ENCODE results near the gene MDFIC2.
"Not testable (repeated sequence)": the region's sequence is repeated elsewhere in the genome, so short reads cannot be mapped to it uniquely, and the experiment has no call there.

The MDFIC2 gene

DNA sequence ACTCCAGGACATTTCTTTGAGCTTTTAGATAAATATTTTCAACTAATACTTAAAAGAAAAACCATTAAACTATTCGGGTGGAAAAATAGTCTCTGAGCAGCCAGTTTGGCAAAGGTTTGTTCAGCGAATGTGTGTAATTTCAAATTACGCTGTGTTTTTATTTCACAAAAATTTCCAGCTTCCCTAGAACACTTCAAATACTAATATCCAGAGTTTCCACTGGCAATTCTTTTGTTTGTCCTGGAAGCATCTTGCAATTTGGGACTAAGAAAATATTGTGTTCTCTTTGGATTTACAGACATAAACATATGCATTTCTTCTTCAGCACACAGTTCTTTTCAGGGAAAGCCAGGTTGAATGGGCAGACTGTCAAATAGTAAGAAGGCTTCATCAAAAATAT, 61.9 kb downstream of the MDFIC2 start:
- no peak for DNase-seq

DNA sequence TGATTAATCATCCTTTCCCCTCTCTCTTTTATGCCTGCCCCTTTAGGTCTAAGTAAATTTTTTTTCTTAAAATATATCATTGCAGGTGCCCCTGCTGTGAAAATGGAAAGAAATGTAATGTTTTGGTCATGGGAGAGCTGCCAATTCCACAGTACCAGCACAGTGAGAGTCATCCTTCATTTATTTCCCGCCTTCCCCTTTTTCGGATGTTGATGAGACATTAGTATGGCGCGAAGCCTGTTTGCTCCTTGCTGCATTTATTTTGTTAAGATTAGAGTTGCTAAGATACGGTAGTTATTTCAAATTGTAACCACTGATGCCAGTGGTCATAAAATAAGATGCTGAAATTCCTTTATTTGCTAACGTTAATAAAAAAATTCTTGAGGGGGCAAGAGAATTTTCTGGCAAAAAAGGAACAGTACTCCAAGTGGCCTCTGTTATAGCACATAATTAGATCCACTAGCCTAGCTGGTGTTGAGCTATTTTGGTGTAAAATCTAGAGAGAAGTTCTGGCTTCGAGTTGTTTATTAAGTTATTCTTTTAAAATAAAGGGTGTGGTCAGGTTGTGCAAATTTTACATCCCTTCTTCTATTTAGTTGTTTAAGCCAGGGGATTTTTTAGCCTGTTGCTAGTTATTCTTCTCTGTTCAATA, 62.8 kb downstream of the MDFIC2 start:
- DNase-seq: no peak

DNA sequence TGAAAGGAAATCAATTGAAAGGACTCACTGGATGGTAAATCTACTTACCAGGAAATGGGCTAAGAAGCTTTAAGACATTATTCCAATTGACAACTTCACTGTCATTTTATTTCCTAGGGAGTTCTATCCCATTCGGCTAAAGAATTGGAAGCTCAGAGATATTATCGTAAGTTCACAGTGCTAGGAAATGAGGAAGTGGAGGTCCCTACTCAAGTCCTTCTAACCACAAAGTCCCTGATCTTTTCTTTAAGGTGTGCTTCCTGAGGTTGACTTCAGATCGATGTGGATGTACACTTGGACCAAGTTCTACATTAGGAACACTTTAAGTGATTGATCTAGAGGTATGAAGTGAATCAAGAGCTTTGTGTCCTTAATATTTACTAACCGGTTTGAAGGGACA, 63.6 kb downstream of the MDFIC2 start:
- DNase-seq: no peak

DNA sequence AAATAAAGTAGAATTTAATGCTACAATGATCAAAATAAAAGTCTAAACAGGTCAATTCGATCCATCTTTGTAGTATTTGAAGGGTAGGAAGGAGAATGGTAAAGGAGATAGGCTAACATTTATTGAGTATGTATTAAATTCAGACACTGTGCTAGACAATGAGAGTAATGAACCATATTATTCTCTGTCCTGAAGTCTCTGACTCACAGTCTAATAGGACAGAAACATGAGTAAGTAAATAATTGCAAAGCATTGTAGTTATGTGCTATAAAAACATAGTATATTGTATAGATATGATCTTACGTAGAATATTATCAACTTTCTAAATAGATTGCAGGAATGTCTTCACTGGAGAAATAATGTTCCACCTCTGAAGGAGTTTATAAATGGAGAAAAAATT, 64.5 kb downstream of the MDFIC2 start:
- DNase-seq: no peak

DNA sequence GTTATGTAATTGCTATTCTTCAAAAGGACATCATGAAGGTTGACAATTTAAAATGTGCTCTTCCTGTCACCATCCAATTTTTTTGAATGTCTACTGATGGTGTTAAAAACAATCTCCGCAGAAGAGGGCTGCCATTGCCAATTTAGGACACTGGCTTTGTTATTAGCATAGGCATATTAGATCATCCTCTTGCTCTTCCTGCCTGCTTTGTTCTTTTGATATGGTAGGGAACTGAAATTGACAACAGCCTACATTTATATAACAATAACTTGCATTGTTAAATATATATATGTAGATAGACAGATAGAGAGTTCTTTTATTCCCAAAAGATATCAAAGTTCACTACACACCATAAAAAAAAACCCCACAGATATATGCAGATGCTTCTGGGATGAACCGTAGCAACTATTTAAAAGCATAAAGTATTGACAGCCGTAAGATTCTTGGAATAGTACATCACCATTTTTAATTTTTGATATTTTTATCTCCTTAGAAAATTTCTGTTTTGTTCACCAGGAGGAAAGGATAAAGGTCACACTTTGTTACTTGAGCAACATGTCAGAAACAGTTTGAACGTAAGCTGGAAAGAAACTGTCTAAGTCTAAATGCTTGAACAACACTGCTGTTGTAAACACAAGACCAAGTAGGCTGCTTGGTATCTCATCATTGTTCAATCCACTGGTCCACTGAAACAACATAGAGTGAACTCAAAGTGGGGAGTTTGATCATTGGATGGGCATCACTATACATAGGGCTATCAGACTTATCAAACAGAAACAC, 66.5 kb downstream of the MDFIC2 start:
- no peak for DNase-seq

DNA sequence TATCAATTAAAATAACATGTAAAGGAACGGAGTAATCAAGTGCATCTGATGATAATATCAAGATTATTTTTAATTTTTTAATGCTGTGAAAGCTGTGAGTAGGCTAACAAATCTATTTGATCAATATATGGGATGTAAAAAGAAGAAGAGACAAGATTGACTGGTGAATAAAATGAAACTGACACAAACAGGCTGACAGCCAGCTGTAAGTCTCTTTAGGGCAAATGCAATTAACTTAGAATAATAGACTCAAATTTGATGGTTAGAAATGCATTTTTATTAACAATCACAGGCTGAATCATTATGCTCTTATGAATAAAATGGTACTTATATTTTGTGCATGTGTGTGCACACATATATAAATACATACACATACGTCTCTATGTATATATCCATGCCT, 68.0 kb downstream of the MDFIC2 start:
- no peak for DNase-seq

DNA sequence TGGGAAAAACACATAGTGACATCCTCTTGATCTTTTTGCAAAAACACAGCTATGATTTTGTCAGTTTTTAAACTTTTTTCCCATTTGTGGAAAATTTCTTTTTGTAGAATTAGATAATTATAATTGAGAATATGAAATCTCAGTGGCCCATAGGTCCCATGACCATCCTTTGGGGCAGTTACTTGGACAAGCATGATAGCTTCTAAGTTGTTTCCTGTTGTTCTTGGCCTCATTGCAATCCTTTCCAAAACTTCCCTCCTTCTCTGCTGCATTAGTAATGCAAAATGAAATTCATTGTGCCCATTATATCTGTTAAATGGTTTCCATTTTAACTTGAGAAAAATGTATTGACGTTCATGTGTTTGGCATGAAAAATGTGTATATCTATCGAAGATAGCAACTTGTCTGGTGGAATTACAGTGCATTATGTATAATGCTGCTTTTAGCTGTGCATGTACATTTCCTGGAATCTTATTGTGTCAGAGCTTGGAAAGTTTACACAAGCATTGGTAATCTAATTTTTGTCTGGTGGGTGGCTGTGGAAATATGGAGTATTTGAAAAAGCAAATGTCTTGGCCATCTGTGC, 70.0 kb downstream of the MDFIC2 start:
- no peak for DNase-seq

DNA sequence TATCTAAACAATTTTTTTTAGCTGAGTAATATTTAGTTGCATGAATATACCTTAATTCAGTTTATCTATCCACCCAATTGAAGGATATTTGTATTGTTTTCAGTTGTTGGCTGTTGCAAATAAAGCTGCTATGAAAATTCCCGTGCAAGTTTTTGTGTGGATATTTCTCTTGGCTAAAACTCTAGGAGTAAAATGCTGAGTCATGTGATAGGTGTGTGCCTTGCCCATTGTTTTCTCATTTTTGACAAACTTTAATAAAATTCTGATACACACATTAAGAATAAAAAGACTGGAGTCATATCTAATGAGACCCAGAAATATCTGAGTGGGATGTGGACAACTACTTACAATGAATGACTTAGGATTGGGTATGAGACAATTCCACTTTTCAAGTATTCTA, 78.6 kb downstream of the MDFIC2 start:
- no peak for DNase-seq

DNA sequence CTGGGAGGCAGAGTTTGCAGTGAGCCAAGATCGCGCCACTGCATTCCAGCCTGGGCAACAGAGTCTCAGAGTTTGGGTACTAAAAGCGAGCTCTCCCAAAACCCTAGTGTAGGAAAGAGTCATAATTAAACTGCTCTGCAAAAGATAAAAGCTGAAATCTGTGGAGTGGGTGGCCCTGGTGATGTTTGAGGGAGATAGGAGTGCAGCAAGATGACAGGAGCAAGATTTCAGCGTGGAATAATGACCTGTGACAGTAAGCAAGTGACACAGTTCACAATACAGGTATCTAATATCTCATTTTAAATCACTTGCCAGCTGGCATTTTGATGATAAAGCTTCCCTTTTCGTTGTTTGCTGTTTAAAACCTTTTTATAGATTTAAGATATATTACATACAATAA, 79.3 kb downstream of the MDFIC2 start:
- DNase-seq: no peak

DNA sequence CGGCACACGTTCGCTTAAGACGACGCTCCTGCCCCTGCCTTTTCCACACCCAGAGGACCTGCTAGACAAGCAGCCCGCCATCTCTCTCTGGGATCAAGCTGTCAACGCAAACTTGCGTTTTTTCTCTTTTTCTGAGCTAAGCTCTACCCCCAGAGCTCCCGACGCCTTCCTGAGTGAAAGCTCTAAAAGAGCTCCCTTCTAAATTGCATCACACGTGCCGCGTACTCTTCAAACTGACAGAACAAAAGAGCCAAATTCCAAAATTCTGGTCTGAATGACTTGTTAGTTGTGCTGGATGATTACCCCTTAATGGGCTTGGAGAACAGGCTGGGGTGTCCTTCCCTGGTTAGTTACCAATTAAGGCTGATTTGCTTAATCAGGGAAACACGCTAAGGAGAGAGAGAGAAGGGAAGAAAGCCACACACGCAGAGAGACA, 81.2 kb downstream of the MDFIC2 start:
- DNase-seq: no peak

DNA sequence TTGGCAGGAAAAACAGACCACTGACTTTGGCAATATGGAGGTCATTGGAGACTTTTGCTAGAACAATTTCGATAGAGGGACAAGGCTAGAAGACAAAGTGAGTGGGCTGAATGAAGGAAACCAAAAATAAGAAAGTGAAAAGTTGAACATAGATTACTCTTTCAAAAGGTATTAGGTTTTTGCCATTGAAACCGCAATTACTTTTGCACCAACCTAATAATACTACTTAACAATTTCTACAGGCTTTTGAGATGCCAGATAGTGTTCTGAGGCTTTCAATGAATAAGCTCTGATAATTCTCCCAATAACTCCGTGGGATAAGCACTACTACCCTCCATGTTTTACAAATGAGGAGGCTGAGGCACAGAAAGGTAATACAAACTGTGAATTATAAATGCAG, 85.0 kb downstream of the MDFIC2 start:
- DNase-seq: no peak

DNA sequence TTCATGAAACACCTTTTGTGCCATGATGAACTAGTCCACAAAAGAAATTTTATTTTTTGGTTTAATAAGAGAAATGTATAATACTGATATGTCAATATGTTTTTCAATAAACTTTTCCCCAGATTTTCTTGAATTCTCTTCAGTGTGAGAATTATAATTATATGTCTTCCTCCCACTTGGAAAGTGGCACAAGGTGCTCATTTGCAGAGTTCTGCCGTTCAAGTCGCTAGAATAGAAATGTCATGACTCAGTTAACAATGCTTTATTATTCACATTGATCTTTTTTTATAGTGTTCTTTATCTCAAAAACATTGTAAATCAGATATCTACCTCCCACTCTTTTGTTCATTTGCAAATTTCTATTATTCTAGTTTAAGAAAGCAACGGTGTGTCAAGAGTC, 87.3 kb downstream of the MDFIC2 start:
- no peak for DNase-seq

DNA sequence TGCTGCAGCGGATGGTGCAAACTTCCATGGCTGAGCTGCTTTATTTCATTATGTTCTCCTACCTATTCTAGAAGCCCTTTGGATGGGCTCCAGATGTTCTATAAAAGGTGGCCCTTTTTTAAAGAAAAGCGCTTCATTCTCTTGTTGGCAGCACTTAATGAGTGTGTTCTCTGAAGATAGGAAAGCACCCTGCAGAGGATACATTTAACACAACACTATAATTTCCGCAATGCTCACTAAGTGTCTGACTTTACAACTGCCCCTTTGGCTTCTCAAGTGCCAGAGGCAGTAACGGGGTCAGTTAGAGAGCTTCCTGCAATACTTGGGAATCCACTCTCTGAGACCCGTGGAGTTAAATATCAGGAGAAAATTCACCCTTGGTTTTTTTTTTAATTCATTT, 88.1 kb downstream of the MDFIC2 start:
- no peak for DNase-seq

DNA sequence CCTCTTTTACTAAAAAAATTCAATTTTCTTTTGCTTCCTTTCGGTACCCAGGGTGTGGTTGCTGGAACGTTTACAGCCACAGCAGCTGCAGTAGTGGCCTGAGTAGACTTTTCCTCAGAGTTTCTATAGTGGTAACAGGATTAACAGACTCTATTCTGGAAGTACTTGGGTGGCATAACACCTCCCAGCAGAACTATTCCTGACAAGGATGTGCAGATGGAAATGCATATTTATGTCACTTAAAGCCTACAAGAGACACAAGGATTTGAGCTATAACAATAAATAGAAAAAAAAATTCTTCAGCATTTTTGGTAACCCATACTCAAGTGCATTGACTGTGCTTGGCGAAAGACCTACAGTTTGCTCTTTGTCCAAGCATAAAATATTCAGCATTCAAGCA, 94.0 kb downstream of the MDFIC2 start:
- no peak for DNase-seq

DNA sequence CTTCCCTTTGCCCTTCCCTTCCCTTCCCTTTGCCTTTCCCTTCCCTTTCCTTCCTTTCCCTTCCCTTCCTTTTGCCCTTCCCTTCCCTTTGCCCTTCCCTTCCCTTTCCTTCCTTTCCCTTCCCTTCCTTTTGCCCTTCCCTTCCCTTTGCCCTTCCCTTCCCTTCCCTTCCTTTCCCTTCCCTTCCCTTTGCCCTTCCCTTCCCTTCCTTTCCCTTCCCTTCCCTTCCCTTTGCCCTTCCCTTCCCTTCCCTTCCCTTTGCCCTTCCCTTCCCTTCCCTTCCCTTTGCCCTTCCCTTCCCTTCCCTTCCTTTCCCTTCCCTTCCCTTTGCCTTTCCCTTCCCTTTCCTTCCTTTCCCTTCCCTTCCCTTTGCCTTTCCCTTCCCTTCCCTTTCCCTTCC, 101.2 kb downstream of the MDFIC2 start:
- DNase-seq: not testable (repeated sequence)

DNA sequence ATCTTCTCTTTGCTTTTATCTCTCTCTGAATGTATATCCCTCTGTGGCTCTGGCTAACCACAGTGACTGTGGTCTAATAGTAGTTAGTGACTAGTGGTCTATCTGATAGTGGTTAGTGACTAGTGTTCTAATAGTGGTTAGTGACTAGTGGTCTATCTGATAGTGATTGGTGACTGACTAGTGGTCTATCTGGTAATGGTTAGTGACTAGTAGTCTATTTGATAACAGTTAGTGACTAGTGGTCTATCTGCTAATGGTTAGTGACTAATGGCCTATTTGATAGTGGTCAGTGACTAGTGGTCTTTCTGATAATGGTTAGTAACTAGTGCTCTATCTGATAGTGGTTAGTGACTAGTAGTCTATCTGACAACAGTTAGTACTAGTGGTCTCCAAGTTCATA, 110.5 kb downstream of the MDFIC2 start:
- DNase-seq: no peak

DNA sequence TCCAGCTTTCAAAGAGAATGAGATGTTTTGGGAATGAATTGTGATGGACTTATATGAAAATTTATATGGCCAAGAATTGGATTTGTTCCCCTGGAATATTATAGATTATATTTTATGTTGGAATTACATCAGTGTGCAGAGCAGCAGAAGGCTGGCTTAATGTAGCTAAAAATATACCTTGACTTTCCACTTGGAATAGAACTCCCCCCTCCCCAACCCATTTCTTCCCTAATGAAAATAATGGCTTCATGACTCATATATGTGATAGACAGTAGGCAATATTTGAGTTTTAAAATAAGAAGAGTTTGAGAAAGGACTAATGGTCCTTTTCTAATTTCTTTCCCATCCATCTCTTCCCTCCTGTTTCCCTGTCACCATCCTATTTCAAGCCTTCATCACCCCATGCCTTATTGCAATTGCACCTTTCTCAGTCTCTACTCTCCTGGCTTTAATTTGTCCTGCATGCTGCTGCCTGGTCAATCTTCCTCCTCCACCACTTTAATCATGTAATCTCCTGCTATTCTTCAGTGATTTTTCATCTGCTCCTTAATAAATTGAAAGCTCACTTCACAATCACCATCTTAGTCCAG, 122.5 kb downstream of the MDFIC2 start:
- DNase-seq: no peak

DNA sequence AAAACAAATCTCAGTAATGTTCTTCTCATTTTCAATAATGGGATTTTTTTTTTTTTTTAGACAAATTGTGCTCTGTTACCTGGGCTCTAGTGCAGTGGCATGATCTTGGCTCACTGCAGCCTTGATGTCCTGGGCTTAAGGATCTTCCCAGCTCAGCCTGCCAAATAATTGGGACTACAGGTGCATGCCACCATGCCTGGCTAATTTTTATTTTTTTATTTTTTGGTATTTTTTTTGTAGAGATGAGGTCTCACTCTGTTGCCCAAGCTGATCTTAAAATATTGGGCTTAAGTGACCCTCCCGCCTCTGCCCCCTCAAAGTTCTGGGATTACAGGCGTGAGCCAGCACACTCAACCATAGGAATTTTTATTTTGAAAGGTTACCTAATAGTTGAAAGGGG, 126.2 kb downstream of the MDFIC2 start:
- DNase-seq: no peak

DNA sequence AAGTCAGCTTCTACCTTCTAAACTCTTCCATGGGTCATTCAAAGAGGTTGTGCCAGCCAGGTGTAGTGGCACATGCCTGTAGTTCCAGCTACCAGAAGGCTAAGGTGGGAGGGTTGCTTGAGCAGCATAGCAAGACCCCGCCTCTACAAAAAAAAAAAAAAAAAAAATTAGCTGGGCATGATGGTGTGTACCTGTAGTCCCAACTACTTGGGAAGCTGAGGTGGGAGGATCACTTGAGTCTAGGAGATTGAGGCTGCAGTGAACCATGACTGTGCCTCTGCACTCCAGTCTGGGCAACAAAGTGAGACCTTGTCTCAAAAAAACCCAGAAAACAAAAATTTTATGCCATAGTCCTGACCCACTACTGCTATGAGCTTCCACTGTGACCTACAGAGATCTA, 126.8 kb downstream of the MDFIC2 start:
- DNase-seq: no peak

DNA sequence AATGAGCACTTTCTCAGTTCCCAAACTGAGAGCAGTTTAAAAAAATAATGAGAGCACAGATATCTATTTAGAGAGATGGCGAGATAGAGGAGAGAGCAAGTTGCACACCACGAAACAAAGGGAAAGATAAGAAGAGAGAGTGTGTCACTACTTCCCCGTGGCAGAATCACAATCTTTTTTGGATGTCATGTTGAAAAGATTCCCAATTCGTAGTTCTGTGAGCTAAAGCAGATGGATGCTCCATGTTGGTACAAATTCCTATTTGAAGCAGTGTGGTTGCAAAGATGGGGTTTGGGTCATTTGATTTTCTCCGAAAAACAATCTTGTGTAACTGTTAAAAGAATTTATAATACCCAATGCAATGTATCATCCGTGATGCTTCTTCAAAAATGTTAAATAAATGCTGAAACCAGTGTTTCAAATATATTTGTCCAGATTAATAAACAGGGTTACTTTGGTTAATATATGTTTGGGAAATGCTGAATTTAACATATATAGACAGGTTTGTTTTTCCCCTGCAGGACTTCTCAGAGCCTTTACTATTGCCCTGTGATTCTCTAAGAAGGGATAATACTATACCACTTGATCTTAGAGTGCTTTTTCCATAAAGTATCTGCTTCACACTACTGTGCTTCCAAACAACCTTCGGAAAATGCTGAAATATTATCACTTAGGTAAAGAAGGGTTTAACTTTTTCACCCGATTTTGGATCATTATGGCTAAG, 128.5 kb downstream of the MDFIC2 start:
- no peak for DNase-seq

DNA sequence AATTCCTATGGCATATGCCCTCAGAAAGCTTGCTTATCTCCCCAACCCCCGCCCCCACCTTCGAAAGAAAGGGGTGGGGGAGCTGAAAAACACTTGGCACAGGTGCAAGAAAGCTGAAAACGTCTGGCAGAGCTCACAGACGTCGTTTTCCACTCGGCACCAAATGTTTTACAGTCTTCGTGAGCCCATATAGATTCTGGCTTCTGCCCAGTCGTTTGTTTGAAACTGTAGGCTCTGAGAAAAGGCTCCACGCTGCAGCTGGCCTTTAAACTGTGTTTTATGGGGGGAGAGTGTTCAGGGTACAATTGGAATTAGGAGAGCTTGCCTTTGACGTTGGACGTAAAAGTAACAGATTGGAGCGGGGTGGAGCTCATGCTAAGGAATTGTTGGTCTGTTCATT, 130.3 kb downstream of the MDFIC2 start:
- no peak for DNase-seq

DNA sequence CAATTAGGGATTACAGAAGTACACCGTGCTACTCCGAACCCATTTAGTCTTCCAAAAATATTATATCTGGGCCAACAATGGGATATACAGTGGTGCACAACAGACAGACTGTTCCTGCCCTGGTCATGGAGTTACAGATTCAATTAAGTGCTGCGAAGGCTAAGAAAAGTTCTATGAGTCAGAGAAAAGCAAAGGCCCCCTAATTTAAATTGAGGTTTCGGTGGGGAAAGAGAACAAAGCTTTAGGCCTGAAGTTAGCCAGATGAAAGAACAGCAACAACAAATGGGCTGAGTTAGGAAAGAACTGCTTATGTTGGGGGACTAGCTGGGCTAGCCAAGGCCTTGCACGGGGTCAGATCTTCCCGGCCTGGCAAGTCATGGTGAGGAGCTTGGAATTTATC, 131.8 kb downstream of the MDFIC2 start:
- DNase-seq: no peak

DNA sequence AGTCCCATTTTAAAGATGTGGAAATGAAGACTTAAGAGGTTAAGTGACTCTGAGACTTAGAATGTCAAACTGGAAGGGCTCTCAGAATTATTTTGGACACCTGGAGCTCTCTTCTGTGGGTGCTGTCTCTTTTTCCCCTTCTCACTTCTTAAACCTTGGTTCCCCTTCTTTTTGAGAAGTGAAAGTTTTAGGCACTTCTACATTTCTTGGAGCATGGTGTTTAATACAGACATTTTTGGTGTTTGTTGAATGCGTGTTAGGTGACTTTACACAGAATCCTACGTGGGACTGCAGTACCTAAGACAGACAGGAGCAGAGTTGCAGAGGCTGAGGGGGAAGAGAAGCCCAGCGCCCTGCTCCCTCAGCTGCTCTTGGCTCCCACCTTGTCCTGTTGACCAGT, 133.3 kb downstream of the MDFIC2 start:
- no peak for DNase-seq
